ENCODE measurements around the gene TOM1L1. TPM values are rescaled to one million over a fixed set of nuclear protein-coding genes. Genes with fewer than 3 reads are reported as not detected.

The TOM1L1 gene
- total RNA-seq, 1 experiment from 2014 or later: 44.6 TPM

DNA sequence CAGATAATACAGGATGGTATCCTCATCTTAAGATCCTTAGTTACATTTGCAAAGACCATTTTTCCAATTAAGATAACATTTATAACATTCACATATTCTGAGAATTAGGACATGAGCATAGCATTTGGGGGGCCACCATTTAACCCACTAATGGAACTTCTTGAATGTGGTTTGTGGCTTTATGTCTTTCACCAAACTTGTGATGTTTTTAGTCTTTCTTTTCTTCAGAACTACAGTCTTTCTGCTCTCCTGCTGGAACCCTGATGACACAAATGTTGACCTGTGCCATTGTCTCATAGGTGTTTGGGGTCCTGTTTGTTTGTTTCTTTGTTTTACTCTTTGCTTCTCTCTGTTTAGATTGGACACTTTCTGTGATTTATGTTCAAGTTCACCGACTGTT, 44.6 kb downstream of the TOM1L1 start:
- Mint-ChIP-seq H3K4me1 (no peaks in the 10 kb centered on the region), H3K27me3 (ENCODE audit: low read depth) (no peaks in the 10 kb centered on the region), H3K36me3 (ENCODE audit: insufficient read depth in 1 of 3, low read depth in 3 of 3) (peaks cover 18 to 46% (median 44%) of the 10 kb centered on the region in 3 experiments; a peak in 6 of 7 replicates), H3K4me3 (no peak overlapping the region), H3K27ac (peak overlapping the region in 1 of 3 experiments; percentile 39; a peak in 2 of 7 replicates), H3K9me3 (no peaks in the 10 kb centered on the region)
- Histone ChIP-seq H3K27me3 (ENCODE audit: insufficient read depth, low read length) (no peaks in the 10 kb centered on the region), H3K9me3 (ENCODE audit: control insufficient read depth, low read depth, low read length) (no peaks in the 10 kb centered on the region), H3K79me1 (ENCODE audit: insufficient read depth, low read depth, low read length, poor library complexity, severe bottlenecking) (no peaks in the 10 kb centered on the region), H2BK120ac (ENCODE audit: low read depth, low read length, poor library complexity, severe bottlenecking) (no peak overlapping the region), H3K23ac (ENCODE audit: insufficient read length, low read depth, low read length) (no peak overlapping the region), H4K20me1 (ENCODE audit: control insufficient read depth, insufficient read depth, insufficient read length) (no peaks in the 10 kb centered on the region), H2AFZ (ENCODE audit: low read length) (no peak overlapping the region), H2BK12ac (ENCODE audit: insufficient read length, low read depth, low read length) (no peak overlapping the region), H3K4ac (ENCODE audit: low read depth, low read length) (no peak overlapping the region), H3K4me1 (ENCODE audit: insufficient read depth, low read length) (no peaks in the 10 kb centered on the region), H3K79me2 (ENCODE audit: insufficient read depth, low read length) (no peaks in the 10 kb centered on the region), H2BK20ac (ENCODE audit: low read depth, low read length, poor library complexity, severe bottlenecking) (no peak overlapping the region), H4K8ac (replicated peaks; ENCODE audit: insufficient read length, low read depth, low read length) (no peak overlapping the region), H3K27ac (ENCODE audit: insufficient read length, low read depth, low read length) (no peak overlapping the region), H3K9ac (ENCODE audit: extremely low read depth, insufficient read length, low read length) (no peak overlapping the region), H4K91ac (ENCODE audit: insufficient read length, low read depth, low read length) (no peak overlapping the region), H3K23me2 (ENCODE audit: insufficient read length, low read depth, low read length, poor library complexity, severe bottlenecking) (no peaks in the 10 kb centered on the region), H2AK5ac (ENCODE audit: insufficient read length, low read length) (no peak overlapping the region), H3K14ac (ENCODE audit: insufficient read depth, low read length) (no peak overlapping the region), H3K4me2 (ENCODE audit: insufficient read depth, insufficient read length, low read length) (no peak overlapping the region), H4K5ac (ENCODE audit: insufficient read length, low read depth, low read length) (no peak overlapping the region), H3K18ac (ENCODE audit: insufficient read length, low read depth, low read length) (no peak overlapping the region), H2BK15ac (ENCODE audit: low read depth, low read length) (no peak overlapping the region), H2BK5ac (ENCODE audit: insufficient read length, low read length) (no peak overlapping the region), H3T11ph (ENCODE audit: low read length) (no peak overlapping the region), H3K56ac (ENCODE audit: insufficient read length, low read depth, low read length) (no peak overlapping the region)
- TF ChIP-seq, protein P1, sequence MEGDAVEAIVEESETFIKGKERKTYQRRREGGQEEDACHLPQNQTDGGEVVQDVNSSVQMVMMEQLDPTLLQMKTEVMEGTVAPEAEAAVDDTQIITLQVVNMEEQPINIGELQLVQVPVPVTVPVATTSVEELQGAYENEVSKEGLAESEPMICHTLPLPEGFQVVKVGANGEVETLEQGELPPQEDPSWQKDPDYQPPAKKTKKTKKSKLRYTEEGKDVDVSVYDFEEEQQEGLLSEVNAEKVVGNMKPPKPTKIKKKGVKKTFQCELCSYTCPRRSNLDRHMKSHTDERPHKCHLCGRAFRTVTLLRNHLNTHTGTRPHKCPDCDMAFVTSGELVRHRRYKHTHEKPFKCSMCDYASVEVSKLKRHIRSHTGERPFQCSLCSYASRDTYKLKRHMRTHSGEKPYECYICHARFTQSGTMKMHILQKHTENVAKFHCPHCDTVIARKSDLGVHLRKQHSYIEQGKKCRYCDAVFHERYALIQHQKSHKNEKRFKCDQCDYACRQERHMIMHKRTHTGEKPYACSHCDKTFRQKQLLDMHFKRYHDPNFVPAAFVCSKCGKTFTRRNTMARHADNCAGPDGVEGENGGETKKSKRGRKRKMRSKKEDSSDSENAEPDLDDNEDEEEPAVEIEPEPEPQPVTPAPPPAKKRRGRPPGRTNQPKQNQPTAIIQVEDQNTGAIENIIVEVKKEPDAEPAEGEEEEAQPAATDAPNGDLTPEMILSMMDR (conservative IDR thresholded peaks at IDR 0.05): no peak
- no peak for DNase-seq
- no CpG with 5 or more reads among the region's 1 CpG for WGBS (ENCODE audit: extremely low coverage, insufficient read length, low lambda C conversion rate)
